OCI-LY1 (cell line): ENCODE data around the gene PRRT1.

ENCODE experiments used
- CTCF ChIP-seq: fragments of 200-600 bp; sonication (generic), shearing (Covaris generic); IDR thresholded peaks from 2 replicates; pipeline ENCODE4 v1.5.1; 2017; ENCODE audit warnings: mild to moderate bottlenecking, antibody characterized with exemption, low read length, moderate library complexity, mixed read lengths
- EZH2 ChIP-seq: fragments of 200-600 bp; sonication (generic), shearing (Covaris generic); IDR thresholded peaks from 2 replicates; pipeline ENCODE4 v1.8.0; 2017; ENCODE audit warnings: borderline replicate concordance, mixed run types, mild to moderate bottlenecking, antibody characterized with exemption, low read length, moderate library complexity, mixed read lengths

- TF ChIP-seq CTCF (peak; percentile 67), EZH2 (no peak)
These were observed 43.3 kb upstream of the PRRT1 start for GRCh38 chr6:32194825-32195651.
